ENCODE data around the gene C1orf94.

DNA sequence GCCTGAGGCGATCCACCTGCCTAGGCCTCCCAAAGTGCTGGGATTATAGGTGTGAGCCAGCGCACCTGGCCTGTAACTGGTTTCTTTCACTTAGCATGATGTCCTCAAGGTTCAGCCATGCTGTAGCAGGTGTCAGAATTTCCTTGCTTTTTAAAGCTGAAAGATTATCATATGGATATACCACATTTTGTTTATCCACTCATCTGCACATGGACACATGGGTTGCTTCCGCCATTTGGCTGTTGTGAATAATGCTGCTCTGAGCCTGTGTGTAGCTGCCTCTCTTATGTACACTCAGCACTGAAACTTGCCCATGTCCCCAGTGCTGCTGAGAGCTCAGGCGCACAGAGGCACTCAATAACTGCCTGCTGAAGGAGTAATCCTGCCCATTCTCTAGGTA, 23.5 kb upstream of the C1orf94 start:
- TF ChIP-seq, protein P1, sequence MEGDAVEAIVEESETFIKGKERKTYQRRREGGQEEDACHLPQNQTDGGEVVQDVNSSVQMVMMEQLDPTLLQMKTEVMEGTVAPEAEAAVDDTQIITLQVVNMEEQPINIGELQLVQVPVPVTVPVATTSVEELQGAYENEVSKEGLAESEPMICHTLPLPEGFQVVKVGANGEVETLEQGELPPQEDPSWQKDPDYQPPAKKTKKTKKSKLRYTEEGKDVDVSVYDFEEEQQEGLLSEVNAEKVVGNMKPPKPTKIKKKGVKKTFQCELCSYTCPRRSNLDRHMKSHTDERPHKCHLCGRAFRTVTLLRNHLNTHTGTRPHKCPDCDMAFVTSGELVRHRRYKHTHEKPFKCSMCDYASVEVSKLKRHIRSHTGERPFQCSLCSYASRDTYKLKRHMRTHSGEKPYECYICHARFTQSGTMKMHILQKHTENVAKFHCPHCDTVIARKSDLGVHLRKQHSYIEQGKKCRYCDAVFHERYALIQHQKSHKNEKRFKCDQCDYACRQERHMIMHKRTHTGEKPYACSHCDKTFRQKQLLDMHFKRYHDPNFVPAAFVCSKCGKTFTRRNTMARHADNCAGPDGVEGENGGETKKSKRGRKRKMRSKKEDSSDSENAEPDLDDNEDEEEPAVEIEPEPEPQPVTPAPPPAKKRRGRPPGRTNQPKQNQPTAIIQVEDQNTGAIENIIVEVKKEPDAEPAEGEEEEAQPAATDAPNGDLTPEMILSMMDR (IDR thresholded peaks at IDR 0.05; ENCODE audit: low read depth, low read length) = no peak
- TF ChIP-seq EZH2phosphoT487 (IDR thresholded peaks at IDR 0.05; ENCODE audit: low read depth) = no peak

Data from OCI-LY3 (cell line).